NCI-H526 (cell line): ENCODE data around the gene SEPTIN2.
"Not testable (repeated sequence)": the region's sequence is repeated elsewhere in the genome, so short reads cannot be mapped to it uniquely, and the experiment has no call there.

Experiments
- DNase-seq, 2 experiments: peaks; one replicate each; lab custom pipeline; 2025; lab: John Stamatoyannopoulos, UW

The SEPTIN2 gene

DNA sequence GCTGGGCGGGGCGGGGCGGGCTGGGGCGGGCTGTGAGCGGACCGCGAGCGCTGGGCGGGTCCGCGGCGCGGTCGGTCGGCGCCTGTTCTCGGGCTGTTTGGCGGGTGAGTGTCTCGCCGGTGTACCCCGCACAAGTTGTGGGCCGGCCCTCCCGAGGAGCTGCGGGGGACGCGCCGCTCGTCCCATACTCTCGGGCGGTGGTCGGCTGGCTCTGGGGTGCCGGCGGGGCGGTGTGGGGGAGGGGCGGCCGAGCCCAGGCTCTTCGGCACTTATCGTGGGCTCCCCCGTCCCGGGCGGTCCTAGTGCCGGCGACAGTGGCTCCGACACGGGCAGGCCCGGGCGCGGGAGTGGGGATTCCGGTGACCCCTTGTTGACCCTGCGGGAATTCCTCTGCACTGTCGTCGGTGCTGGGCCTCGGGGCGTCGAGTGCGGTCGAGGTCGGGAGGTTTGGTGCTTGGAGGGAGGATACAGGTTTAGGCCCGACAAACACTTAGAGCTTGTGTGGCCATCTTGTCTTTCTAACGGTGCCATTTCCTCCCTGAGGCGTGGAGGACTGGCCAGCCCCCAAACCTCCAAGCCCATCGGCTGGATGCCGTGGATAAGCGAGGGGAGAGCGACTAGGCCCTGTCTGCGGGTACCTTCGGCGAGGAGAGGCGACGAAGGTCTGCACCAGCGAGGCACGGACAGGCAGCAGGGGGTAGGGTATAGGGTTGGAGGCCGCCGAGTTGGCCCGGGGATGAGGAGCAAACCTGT lies at the start of gene SEPTIN2:
Gene SEPTIN2 (plus strand): TSS at position 47 of the 753 bp plus-strand sequence. CDS start 8,308 bp downstream, outside the sequence.
- DNase-seq, result peak; percentile 67 to 92

DNA sequence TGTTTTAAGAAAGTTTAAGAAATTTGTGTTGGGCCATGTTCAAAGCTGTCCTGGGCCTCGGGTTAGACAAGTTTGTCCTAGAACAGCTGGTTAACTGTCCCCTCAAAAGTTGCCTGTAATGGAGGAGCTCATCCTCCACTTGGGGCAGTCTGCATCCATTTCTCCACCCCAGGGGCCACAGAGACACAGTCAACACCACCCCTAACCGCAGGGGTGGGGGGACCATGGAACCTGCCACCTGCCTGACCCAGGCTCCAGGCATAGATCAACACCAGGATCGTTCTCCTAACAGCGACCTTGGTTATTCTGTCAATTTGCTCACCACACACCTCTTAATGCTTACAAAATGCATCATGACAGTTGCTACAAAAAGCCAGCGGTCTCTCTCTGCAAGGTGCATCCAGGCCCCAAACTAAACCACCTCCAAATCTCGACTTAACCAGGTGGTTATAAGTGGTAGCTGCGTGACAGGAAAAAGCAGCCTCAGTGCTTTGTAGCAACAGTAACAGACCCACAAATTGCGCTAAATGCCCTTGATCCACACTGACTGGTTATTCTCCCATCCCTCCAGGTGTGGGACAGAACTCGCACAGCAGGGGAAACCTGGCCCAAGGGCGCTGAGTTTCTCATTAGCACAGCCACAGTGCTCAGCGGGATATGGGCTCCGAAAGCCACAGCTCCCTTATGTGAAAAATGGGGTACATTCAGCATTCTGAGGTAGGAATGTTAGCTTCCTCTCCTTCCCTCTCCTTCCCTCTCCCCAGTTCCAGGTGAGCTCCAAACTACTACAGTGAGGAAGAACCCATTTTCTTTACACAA lies 48.3 kb upstream of the SEPTIN2 start:
- DNase-seq, result no peak

DNA sequence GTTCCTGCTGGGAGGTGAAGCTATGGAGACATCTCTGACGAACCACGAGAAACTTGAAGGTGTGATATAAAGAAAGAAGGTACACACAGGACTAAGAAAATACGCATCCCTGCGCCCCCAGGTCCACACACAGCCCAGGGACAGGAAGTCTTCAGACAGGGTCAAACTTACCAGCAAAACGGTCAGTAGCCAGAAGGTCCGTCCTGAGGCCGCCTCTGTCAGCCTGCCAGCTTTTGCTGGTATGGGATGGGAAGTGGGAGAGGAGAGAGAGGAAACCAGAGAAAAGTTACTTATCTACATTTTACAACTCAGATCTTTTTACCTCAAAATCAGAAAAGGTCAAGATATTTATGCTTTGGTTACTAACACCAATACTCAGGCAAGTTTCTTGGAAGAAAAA lies 47.4 kb upstream of the SEPTIN2 start:
- DNase-seq, result no peak

DNA sequence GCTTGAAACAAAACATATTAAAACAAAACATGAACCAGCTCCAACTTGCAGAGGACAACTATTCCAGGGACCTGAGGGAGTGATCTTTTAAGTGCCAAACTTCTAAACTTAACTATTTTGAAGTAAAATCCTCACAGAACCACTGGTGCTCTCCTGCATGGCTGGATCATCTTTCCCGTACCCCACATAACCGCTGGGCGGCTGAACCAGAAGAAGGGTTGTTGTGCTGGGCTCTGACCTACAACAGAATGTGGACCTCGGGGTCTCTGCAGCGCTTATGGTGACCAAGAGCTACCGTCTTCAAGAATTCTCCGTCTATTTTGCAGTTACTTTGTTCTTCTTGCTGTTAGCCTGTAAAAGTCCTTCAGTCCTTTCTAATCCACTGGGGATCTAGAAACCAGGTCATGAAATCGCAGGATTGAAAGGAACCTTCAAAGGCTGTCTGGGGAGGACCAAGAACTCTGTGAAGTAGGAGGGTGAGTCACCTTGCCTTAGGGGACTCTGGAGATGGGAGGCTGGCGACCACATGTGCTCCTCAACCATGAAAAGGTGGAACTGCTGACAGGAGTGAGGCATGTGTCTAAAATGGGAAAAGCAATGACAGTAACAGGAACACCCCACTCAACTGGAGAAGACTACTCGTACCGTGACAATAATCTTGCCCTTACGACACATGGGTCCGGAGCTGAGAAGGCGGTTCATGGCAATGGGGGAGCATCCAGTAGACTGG lies 46.8 kb upstream of the SEPTIN2 start:
- DNase-seq, result no peak

DNA sequence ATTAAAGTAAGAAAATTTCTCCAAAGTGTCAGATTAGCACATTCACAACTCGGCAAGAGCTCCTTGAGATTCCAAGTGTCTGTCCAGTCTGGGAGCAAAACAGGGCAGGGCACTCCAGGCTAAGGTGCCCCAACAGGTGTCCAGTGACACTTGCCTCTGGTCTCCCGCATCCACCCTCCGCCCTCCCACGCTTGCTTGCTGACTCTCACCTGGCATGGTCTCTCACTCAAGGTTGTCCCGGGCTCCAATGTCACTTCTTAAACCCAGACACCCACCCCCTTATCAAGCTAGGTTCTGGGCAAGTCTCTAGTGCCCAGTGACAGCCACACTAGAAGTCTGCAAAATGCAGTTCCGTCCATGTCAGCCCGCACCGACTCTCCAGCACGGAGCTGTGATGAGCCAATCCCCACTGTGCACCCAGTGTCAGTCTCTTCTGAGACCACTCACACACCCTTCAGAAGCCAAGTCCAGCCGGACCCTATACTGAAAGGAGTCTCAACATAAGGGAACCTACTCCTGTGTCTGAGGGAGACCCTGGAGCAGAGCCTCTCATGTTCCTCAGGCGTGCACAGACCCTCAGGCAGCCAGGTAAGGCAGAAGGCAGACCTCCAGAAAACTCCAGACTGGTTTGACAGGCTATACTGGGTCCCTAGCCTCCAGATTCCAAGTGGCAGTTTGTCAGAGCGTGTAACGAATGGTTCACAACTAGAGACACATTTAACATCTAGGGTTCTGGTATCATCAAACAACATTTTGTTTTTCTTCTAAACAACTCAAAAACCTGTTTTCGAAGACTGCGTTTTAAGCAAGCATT lies 45.8 kb upstream of the SEPTIN2 start:
- DNase-seq, result no peak

DNA sequence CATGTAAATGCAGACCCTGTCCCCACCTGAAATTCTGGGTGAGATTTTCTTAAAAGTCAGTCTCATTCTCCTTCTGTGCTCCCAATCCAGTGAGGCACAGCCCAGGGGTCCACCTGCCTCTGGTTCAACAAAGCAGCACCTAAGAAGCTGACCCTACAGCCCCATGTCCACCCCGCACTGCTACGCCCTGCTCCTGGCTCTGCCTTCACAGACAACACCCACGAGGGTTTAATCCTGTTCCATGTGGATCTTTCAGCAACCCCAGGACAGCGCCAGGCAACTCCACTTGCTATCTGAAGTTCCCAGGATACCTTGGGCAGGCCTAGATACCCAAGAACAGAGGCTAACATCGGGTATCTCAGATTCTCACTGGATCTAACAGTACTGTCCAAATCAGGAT lies 45.2 kb upstream of the SEPTIN2 start:
- DNase-seq, result no peak

DNA sequence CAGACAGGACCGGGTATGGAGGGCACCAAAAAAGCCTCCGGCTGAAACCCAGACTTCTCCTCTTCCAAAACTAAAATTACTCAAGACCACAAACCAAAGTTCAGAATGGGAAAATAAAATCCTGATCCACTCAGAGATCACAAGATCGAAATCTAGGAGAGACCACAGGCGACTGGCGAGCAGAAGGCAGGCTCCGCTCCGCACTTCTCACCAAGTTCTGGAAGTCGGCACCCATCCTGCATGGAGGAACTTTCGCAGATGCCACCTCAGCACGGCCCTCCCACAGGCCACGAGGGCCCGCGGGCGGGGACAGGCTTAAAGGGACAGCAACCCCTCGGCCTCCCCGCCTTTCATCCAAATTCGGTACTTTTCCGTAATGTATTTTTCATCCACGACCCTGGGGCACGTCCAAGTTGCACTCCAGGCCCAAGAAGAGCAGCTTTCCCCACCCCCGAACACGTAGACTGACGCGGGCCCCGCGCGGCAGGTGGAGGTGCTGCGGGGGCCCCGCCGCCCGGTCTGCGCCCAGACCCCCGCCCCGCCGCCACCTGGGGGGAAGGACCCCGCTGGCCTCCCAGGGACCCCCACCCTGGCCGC lies 43.9 kb upstream of the SEPTIN2 start:
- DNase-seq, result peak in 1 of 2 experiments; percentile 80

DNA sequence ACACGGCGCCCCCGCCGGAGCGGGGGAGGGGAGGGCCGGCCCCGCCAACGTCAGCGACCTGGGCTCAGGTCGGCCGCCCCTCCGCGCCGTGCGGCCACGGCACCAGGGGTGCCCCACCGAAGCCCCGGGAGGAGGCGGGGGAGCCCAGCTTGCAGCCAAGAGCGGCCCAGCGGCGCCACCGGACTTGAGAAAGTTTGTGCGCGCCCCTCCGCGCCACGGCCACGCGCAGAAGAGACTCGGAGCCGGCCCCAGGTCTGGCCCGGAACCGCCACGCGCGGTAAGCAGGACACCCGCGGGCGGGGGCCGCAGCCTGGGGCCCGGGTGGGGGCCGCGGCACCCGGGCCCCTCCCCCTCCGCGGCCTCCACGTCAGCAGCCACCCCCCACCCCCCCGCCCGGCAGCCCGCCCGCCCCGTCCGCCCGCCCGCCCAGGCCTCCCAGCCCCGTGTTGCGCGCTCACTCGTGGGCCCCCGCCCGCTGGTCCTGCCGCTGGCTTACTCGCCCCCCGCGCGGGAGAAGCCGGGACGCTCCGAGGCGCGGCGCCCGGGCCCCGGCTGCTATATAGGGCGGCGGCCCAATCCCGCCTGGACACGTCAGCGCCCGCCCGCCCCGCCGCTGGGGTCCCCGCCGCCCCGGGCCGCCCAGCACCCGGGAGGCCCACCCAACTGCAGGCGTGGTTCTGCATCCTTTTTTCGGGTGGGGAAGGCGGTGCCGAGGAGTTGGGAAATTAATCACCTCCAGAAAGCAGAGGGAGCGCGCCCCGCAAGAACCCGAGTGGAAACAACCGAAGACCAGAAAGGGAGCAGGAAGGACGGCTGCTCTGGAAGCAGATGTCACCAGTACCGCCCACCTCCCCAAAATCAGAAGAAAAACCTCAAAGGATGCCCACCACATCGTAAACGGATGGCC lies 43.2 kb upstream of the SEPTIN2 start:
- DNase-seq, result peak in 1 of 2 experiments; percentile 73

DNA sequence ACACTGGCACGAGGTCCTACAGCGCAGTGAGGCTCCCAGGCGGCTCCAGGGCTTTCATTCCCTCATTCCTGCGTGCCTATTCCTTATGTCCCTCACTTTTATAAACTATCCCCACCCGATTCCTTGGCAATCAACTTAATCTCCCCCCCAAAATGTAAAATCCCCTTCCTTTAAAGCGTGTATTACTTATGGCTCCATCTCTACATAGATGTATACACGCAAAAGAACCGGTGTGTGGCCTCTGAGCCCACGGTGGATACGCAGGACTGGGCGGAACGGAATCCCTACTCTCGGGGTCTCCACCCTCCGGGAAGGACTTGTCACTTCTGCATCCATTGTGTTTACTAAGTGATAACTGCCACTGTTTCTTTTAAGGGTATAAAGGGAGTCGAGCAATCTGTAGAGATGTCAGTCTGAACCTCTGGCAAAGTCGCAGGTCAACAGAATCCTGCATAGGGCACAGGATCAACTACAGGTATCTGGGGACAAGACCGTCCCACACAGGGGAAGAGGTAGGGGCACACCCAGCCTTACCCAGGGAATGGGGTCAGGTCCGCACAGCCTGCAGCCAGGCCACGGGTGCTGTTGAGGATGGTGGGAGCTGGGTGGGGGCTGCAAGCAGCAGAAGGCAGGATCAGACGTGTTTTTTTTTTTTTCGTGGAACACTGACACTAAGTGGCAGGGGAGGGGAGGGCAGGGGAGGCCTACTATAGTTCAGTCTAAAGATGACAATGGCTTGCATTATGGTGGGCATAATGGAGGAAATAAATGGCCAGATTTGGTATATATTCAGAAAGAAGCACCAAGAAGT lies 42.3 kb upstream of the SEPTIN2 start:
- peak in 1 of 2 experiments; percentile 31 for DNase-seq

DNA sequence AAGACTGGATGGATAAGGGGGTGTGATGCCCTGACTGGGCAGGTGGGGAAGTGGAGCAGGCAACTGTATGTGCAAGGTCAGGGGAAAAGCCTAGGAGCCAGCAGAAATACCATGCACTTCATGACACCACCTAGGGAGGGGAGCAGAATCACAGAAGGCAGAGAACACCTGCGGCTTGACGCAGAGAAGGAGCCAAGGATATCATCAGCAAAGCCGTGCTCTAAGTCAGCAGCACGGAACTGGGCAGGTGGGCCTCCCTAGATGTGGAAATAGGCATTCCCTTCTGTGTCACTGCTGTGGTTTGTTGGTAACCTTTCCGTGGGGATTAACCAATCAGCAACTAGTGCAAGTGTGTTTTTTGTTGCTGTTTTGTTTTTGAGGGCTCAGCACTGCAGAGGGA lies 41.6 kb upstream of the SEPTIN2 start:
- peak in 1 of 2 experiments; percentile 10 for DNase-seq

DNA sequence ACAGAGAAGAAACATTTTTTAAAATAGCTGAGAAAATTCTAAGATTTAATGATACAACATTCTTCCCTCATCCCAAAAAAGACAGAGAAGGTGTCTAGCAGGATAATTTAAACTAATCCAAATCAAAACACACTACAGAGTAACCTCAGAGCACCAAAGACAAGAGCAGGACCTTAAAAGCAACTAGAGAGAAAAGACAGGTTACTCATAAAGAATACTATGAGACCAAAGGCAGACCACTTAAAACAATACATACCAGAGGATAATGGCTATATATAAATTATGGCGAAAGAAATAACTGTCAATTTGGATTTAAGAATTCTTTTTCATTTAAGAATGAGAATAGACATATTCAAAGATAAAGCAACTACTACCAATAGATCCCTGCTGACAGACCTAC lies 40.2 kb upstream of the SEPTIN2 start:
- DNase-seq, result no peak

DNA sequence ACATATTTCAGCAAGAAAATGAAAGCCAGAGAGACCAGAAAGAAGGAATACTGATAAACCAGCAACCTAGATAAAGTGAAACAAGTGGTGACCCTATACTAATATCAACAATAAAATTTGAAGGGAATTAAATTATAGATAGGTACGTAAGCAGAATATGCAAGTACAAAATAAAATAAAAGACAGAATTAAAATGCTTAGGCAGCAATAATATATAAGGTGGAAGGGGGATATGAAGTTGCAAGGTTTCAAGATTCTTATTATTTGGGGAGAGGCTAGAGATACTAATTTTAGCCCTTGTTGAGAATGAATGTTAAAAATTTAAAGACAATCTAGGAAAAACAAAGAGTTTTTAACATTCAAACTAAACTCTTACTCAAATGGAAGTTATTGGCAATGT lies 39.8 kb upstream of the SEPTIN2 start:
- no peak for DNase-seq

DNA sequence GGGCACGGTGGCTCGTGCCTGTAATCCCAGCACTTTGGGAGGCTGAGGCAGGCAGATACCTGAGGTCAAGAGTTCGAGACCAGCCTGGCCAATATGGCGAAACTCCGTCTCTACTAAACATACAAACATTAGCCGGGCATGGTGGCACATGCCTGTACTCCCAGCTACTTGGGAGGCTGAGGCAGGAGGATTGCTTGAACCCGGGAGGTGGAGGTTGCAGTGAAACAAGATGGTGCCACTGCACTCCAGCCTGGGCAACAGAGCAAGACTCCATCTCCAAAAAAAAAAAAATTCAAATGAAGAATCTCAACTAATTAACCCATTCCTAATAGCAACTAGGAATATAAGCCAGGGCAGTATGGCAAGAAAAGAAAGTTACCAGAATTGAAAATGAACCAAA lies 37.4 kb upstream of the SEPTIN2 start:
- not testable (repeated sequence) for DNase-seq

DNA sequence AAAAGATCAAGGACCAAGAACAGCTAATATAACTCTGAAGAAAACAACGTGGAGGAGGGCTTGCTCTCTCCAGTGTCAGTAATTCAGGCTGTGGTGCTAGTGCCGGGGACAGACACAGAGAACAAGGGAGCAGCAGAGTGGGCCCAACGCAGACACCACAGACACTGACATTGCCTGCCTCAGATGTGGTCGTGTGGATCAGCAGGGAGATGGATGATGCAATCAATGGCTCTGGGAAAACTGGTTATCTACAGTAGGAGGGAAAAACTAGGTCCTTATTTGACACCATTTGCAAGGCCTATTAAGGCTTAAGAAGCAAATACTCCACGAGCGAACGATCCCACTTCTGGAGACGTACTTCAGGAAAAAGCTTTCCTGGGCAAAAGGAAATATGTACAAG lies 36.3 kb upstream of the SEPTIN2 start:
- peak in 1 of 2 experiments; percentile 25 for DNase-seq

DNA sequence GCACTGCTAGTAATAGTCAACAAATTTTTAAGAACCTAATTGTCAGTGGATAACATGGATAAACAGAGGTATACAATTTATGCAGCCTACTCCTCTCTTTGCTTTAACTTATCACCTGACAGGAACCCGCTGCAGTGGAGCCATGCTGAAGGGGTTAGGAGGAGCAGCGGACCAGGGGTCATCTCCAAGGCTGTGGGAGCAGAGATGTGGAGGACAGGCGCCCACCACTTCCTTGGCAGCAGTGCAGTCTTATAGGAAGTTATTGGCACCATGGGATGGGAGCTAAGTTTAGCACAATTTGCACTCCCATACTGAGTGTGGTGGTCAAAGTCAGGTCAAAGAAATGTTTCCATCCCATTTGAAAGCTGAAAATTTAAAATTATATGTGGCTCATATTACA lies 35.9 kb upstream of the SEPTIN2 start:
- DNase-seq, result no peak

DNA sequence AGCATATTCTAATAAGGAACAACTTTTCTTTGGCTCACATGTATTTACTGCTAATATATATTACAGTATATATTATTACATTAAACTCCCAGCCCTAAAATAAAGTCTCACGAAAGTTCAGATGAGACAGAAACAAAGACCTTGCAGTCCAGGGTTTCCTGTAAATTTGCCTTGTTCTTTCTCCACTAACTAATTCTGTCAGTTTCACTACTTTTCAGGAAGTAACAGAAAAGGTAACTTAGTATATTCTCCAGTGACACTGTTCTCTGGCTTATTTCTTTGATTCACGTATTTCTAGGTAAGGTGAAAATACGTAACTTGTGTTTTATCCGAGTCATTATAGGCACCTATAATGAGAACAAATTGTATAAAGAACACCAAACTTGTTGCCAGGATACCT lies 35.4 kb upstream of the SEPTIN2 start:
- no peak for DNase-seq

DNA sequence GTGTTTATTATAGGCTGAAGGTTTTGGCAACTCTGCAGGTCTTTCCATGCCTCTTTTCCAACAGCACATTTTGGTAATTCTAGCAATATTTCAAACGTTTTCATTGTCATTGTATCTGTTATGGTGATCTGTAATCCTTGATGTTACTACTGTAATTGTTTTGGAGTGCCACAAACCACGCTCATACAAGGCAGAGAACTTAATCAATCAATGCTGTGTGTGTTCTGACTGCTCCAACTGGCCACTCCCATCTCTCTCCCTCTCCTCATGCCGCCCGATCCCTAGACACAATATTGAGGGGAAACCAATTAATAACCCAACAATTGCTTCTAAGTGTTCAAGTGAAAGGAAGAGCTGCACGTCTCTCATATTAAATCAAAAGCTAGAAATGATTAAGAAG lies 33.2 kb upstream of the SEPTIN2 start:
- DNase-seq, result no peak

DNA sequence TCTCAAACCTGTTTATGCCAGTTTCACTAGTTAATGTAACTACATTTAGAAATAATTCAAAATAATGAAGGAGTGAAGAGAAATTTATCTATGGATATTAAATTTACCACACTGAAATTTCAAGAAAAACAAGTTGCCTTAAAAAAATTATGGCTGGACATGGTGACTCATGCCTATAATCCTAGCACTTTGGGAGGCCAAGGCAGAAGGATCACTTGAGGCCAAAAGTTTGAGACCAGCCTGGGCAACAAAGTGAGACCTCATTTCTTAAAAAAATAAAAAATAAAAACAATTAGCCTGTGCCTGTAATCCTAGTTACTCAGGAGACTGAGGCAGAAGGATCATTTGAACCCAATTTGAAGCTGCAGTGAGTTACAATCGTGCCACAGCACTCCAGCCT lies 30.1 kb upstream of the SEPTIN2 start:
- no peak for DNase-seq

DNA sequence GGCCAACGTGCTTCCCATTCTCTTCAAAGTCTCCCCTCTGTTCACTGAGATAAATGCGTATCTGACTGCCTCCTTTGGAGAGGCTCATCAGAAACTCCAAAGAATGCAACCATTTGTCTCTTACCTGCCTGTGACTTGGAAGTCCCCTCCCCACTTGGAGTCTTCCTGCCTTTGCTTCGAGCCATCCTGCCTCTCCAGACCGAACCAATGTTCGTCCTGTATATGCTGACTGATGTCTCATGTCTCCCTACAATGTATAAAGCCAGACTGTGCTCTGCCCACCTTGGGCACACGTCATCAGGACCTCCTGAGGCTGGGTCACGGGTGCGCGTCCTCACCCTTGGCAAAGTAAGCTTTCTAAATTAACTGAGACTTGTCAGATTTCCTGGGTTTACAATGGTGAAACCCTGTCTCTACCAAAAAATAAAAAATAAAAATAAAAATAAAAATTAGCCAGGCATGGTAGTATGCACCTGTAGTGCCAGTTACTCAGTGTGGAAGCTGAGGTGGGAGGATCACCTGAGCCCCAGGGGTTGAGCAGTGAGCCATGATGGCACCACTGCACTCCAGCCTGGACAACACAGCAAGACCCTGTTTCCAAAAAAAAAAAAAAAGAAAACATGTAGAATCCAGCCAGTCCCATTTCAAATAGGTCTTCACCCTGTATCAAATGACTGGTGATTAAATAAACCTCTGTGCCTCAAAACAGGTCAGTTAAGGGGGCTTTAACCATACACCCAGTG lies 29.2 kb upstream of the SEPTIN2 start:
- no peak for DNase-seq
